Measurements from ENCODE around the gene VWC2L. TPM values are rescaled to one million over a fixed set of nuclear protein-coding genes. Genes with fewer than 3 reads are reported as not detected.

Gene VWC2L
- total RNA-seq, 4 donors from 2014 or later = not detected

DNA sequence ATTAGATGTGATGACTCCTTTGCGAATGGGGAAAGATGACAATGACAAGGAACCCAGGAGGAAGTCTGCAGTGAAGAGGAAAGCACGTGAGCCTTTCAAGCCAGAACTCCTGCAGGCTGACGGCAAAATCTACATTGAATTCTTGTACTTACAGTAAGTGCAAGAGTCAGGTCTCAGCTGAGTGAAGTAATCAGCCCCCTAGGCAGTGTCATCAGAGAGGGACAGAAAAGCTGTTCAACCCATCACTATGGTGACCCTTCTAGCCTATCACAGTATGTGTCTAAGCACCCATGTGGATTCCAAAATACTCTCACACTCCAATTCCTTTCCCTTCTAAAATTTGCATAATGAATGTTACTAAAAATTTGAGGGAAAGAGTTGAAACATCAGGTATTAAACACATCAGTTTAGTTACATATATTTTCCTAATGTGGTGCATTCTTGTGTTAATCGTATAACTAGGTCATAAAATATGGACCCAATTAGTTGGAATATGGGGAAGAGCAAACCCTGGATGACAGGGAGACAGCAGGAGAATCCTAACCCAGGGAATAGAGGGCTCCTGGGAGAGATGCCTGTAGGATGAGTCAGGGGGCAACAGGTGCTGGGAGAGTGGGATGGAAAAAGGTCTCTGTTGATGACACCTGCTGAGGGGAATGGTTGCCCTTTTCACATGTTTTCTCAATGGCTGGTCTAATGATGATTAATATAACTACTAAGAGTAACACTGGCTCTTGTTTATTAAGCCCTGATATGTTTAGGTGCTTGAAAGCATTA lies 39.5 kb downstream of the VWC2L start:
- Histone ChIP-seq H3K4me1 (no peaks in the 10 kb centered on the region), H3K9me3 (no peaks in the 10 kb centered on the region), H3K27me3 (no peaks in the 10 kb centered on the region), H3K4me3 (no peak overlapping the region), H3K27ac (no peak overlapping the region), H3K36me3 (no peaks in the 10 kb centered on the region)
- intact Hi-C loops (cut with DNase I; ENCODE audit: low total_unique reads) = no loop called here
- no peak for DNase-seq
- TF ChIP-seq CTCF (IDR thresholded peaks at IDR 0.05 in 4 of 5, conservative IDR thresholded peaks at IDR 0.05 in 1 of 5) (no peak), POLR2A (IDR thresholded peaks at IDR 0.05) (no peak)
- no peak for ATAC-seq
- in situ Hi-C loops (cut with MboI; ENCODE audit: low sequenced_read_pairs in 4 of 4) = no loop called here

GRCh38 chr2:214451516-214452275 lies 40.8 kb downstream of the VWC2L start:
- intact Hi-C loops (cut with DNase I; ENCODE audit: low total_unique reads) = no loop called here
- in situ Hi-C loops (cut with MboI; ENCODE audit: low sequenced_read_pairs in 4 of 4) = no loop called here

GRCh38 chr2:214465363-214466146 lies 54.7 kb downstream of the VWC2L start:
- no peaks in the 10 kb centered on the region for H3K27me3 ChIP-seq
- intact Hi-C loops (cut with DNase I; ENCODE audit: low total_unique reads) = no loop called here
- peak overlapping the region; percentile 42 to 64 (median 56) for H3K27ac ChIP-seq
- peak; percentile 33 to 59 for DNase-seq
- no peaks in the 10 kb centered on the region for H3K36me3 ChIP-seq
- in situ Hi-C loops (cut with MboI; ENCODE audit: low sequenced_read_pairs in 4 of 4) = no loop called here
- no peak for TF ChIP-seq POLR2A (IDR thresholded peaks at IDR 0.05)
- no peak for TF ChIP-seq CTCF (IDR thresholded peaks at IDR 0.05 in 4 of 5, conservative IDR thresholded peaks at IDR 0.05 in 1 of 5)
- H3K4me3 ChIP-seq = no peak overlapping the region
- H3K9me3 ChIP-seq = no peaks in the 10 kb centered on the region
- peak; percentile 88 to 89 for ATAC-seq
- H3K4me1 ChIP-seq = peaks cover 6 to 10% of the 10 kb centered on the region in 2 donors

More at GRCh38 chr2:214451516-214452275, 40.8 kb downstream of the VWC2L start:
- Histone ChIP-seq H3K4me3 (no peak overlapping the region), H3K27me3 (no peaks in the 10 kb centered on the region), H3K27ac (no peak overlapping the region), H3K4me1 (no peaks in the 10 kb centered on the region), H3K36me3 (no peaks in the 10 kb centered on the region), H3K9me3 (no peaks in the 10 kb centered on the region)
- TF ChIP-seq CTCF (IDR thresholded peaks at IDR 0.05 in 4 of 5, conservative IDR thresholded peaks at IDR 0.05 in 1 of 5) = no peak
- no peak for TF ChIP-seq POLR2A (IDR thresholded peaks at IDR 0.05)
- ATAC-seq = no peak
- DNase-seq = no peak

DNA sequence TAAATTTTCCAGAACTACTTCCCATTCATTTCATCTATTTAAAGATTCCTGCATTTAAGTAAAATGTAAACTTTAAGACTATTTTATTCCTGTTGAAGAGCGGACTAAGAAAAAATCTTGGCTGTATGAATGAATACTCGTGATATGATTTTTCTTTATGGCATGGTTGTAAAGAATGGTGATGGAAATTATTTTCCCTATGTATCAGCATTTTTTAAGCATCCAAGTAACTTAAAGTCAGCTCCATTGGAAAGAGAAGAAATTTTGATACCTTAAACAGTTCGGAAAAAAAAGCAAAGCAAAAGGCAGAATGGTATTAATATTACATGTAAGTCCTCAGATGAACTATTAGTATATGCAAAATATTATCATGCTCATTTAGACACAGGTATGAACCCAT lies 58.9 kb downstream of the VWC2L start:
- Histone ChIP-seq H3K4me3 (no peak overlapping the region), H3K36me3 (no peaks in the 10 kb centered on the region), H3K4me1 (peaks cover 6 to 10% of the 10 kb centered on the region in 2 donors), H3K27ac (no peak overlapping the region), H3K9me3 (no peaks in the 10 kb centered on the region), H3K27me3 (no peaks in the 10 kb centered on the region)
- in situ Hi-C loops (cut with MboI; ENCODE audit: low sequenced_read_pairs in 4 of 4) (no loop called here), intact Hi-C loops (cut with DNase I; ENCODE audit: low total_unique reads) (no loop called here)
- no peak for DNase-seq
- no peak for ATAC-seq
- TF ChIP-seq POLR2A (IDR thresholded peaks at IDR 0.05) = no peak
- no peak for TF ChIP-seq CTCF (IDR thresholded peaks at IDR 0.05 in 4 of 5, conservative IDR thresholded peaks at IDR 0.05 in 1 of 5)
